H9 (cell line): ENCODE results near the gene DCLRE1B. TPM values are rescaled to one million over a fixed set of nuclear protein-coding genes. Genes with fewer than 3 reads are reported as not detected.
A peak's percentile ranks its signal among the peaks of the same experiment; 100 is the strongest.

Experiments used
- DNase-seq: peaks from one replicate; pipeline ENCODE4 v3.0.0-alpha.2; 2017
- H2AFZ ChIP-seq: one replicate; pipeline ENCODE4 v1.6.1; 2013; ENCODE audit warnings: mild to moderate bottlenecking, low read length, control low read depth, moderate library complexity
- H2AK5ac ChIP-seq: 2 replicates; pipeline ENCODE4 v1.6.1; 2013; ENCODE audit warnings: low read length, control low read depth, mixed read lengths; ENCODE audit not compliant: insufficient read length
- H2BK120ac ChIP-seq: one replicate; pipeline ENCODE4 v1.6.1; 2013; ENCODE audit warnings: low read depth, mild to moderate bottlenecking, low read length, control low read depth, inconsistent platforms; ENCODE audit not compliant: poor library complexity, severe bottlenecking
- H2BK12ac ChIP-seq: 2 replicates; pipeline ENCODE4 v1.6.1; 2013; ENCODE audit warnings: low read length, control low read depth, mixed read lengths, low read depth; ENCODE audit not compliant: insufficient read length
- H2BK15ac ChIP-seq: 2 replicates; pipeline ENCODE4 v1.6.1; 2013; ENCODE audit warnings: low read depth, low read length, control low read depth
- H2BK20ac ChIP-seq: one replicate; pipeline ENCODE4 v1.6.1; 2013; ENCODE audit warnings: low read depth, mild to moderate bottlenecking, low read length, control low read depth, inconsistent platforms; ENCODE audit not compliant: poor library complexity, severe bottlenecking
- H2BK5ac ChIP-seq: 2 replicates; pipeline ENCODE4 v1.6.1; 2013; ENCODE audit warnings: low read length, control low read depth, mixed read lengths; ENCODE audit not compliant: insufficient read length
- H3K14ac ChIP-seq: 2 replicates; pipeline ENCODE4 v1.6.1; 2013; ENCODE audit warnings: low read length, control low read depth; ENCODE audit not compliant: insufficient read depth
- H3K18ac ChIP-seq: 2 replicates; pipeline ENCODE4 v1.6.1; 2013; ENCODE audit warnings: low read depth, mild to moderate bottlenecking, mixed read lengths, low read length, control low read depth; ENCODE audit not compliant: insufficient read length
- H3K23ac ChIP-seq: 2 replicates; pipeline ENCODE4 v1.6.1; 2013; ENCODE audit warnings: low read length, control low read depth, mixed read lengths, low read depth; ENCODE audit not compliant: insufficient read length
- H3K23me2 ChIP-seq: 2 replicates; pipeline ENCODE4 v1.6.1; 2013; ENCODE audit warnings: low read depth, mild to moderate bottlenecking, mixed read lengths, low read length, control low read depth; ENCODE audit not compliant: insufficient read length, poor library complexity, severe bottlenecking
- H3K27ac ChIP-seq: 2 replicates; pipeline ENCODE4 v1.5.1; 2013; ENCODE audit warnings: low read length, control low read depth, mixed read lengths, low read depth; ENCODE audit not compliant: insufficient read length
- H3K27me3 ChIP-seq: 2 replicates; pipeline ENCODE4 v1.6.1; 2013; ENCODE audit warnings: low read length, control low read depth, inconsistent platforms; ENCODE audit not compliant: insufficient read depth
- H3K4ac ChIP-seq: 2 replicates; pipeline ENCODE4 v1.6.1; 2013; ENCODE audit warnings: low read depth, mild to moderate bottlenecking, control low read depth, inconsistent platforms, low read length, moderate library complexity
- H3K4me1 ChIP-seq: 2 replicates; pipeline ENCODE4 v1.6.1; 2013; ENCODE audit warnings: low read length, control low read depth, inconsistent platforms; ENCODE audit not compliant: insufficient read depth
- H3K4me2 ChIP-seq: 2 replicates; pipeline ENCODE4 v1.6.1; 2013; ENCODE audit warnings: low read length, control low read depth, mixed read lengths; ENCODE audit not compliant: insufficient read length, insufficient read depth
- H3K56ac ChIP-seq: 2 replicates; pipeline ENCODE4 v1.6.1; 2013; ENCODE audit warnings: low read depth, mild to moderate bottlenecking, mixed read lengths, low read length, control low read depth; ENCODE audit not compliant: insufficient read length
- H3K79me1 ChIP-seq: 2 replicates; pipeline ENCODE4 v1.6.1; 2013; ENCODE audit warnings: low read depth, mild to moderate bottlenecking, moderate library complexity, low read length, control low read depth, inconsistent platforms; ENCODE audit not compliant: insufficient read depth, poor library complexity, severe bottlenecking
- H3K79me2 ChIP-seq: 2 replicates; pipeline ENCODE4 v1.6.1; 2013; ENCODE audit warnings: low read length, control low read depth, inconsistent platforms; ENCODE audit not compliant: insufficient read depth
- H3K9ac ChIP-seq: 2 replicates; pipeline ENCODE4 v1.6.1; 2013; ENCODE audit warnings: low read length, control low read depth, mixed read lengths; ENCODE audit not compliant: insufficient read length; ENCODE audit errors: extremely low read depth
- H3K9me3 ChIP-seq: one replicate; pipeline ENCODE4 v1.6.1; 2013; ENCODE audit warnings: low read depth, low read length, inconsistent platforms; ENCODE audit not compliant: control insufficient read depth
- H3T11ph ChIP-seq: one replicate; pipeline ENCODE4 v1.6.1; 2013; ENCODE audit warnings: mild to moderate bottlenecking, low read length, control low read depth, inconsistent platforms
- H4K20me1 ChIP-seq: one replicate; pipeline ENCODE4 v1.6.1; 2013; ENCODE audit not compliant: control insufficient read depth, insufficient read length, insufficient read depth
- H4K5ac ChIP-seq: 2 replicates; pipeline ENCODE4 v1.6.1; 2013; ENCODE audit warnings: low read depth, mild to moderate bottlenecking, mixed read lengths, low read length, control low read depth; ENCODE audit not compliant: insufficient read length
- H4K8ac ChIP-seq: replicated peaks from 2 replicates; pipeline ENCODE4 v1.6.1; 2013; ENCODE audit warnings: low read length, control low read depth, mixed read lengths, low read depth; ENCODE audit not compliant: insufficient read length
- H4K91ac ChIP-seq: 2 replicates; pipeline ENCODE4 v1.6.1; 2013; ENCODE audit warnings: low read depth, mild to moderate bottlenecking, moderate library complexity, mixed read lengths, low read length, control low read depth; ENCODE audit not compliant: insufficient read length
- H3K27ac Mint-ChIP-seq, 3 experiments: 2 replicates in 2 of 3; 3 replicates in 1 of 3; pipeline ENCODE4 v1.8.0; 2020 to 2021; ENCODE audit warnings: mixed read lengths in 3 of 3, mild to moderate bottlenecking in 1 of 3, moderate library complexity in 1 of 3
- H3K27me3 Mint-ChIP-seq: 2 replicates; pipeline ENCODE4 v1.8.0; 2021; ENCODE audit warnings: low read depth, mild to moderate bottlenecking, moderate library complexity, mixed read lengths
- H3K36me3 Mint-ChIP-seq, 3 experiments: 2 replicates in 2 of 3; 3 replicates in 1 of 3; pipeline ENCODE4 v1.8.0; 2020 to 2021; ENCODE audit warnings: low read depth in 3 of 3, mixed read lengths in 3 of 3; ENCODE audit not compliant: insufficient read depth in 1 of 3
- H3K4me1 Mint-ChIP-seq, 2 experiments: 2 replicates each; pipeline ENCODE4 v1.8.0; 2020; ENCODE audit warnings: mixed read lengths in 2 of 2
- H3K4me3 Mint-ChIP-seq, 2 experiments: 2 replicates in 1 of 2; 3 replicates in 1 of 2; pipeline ENCODE4 v1.8.0; 2020 to 2021; ENCODE audit warnings: mild to moderate bottlenecking in 2 of 2, mixed read lengths in 2 of 2, moderate library complexity in 1 of 2
- H3K9me3 Mint-ChIP-seq, 2 experiments: 2 replicates in 1 of 2; 3 replicates in 1 of 2; pipeline ENCODE4 v1.8.0; 2020; ENCODE audit warnings: mild to moderate bottlenecking in 2 of 2, mixed read lengths in 2 of 2, moderate library complexity in 1 of 2
- WGBS: extraction: QIAGEN DNeasy Blood & Tissue Kit; methylation state at CpG from one replicate; pipeline ENCODE4 v1.1.7; 2013; ENCODE audit warnings: missing lambda C conversion rate, low lambda C conversion rate, mixed read lengths; ENCODE audit not compliant: insufficient read length; ENCODE audit errors: extremely low coverage; 5-methylcytosine and 5-hydroxymethylcytosine counted together
- total RNA-seq: library from RNA; stranded (reverse); gene quantifications from 2 replicates; pipeline ENCODE4 v1.2.1, GENCODE V29; 2021
- TF ChIP-seq, protein P1 (sequence below): fragments of 200-600 bp; sonication (generic); conservative IDR thresholded peaks from 3 replicates; pipeline ENCODE4 v1.8.0; 2021; ENCODE audit warnings: antibody characterized with exemption, mild to moderate bottlenecking

DCLRE1B gene
- total RNA-seq, 1 experiment from 2014 or later, result 13.4 TPM

DNA sequence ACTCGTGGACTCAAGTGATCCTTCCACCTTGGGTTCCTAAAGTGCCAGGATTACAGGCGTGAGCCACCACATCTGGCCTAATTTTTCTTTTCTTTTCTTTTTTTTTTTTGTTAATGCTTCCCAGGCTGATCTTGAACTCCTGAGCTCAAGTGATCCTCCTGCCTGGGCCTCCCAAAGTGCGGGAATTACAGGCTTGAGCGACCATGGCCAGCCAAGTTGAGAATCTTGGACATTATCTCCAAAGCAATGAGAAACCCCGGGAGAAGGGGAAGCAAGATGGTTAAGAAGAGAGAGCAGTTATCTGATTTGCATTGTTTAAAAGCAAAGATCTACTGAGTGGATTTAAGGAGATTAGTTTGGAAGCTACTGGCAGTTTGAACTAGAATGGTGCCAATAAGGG, 33.1 kb downstream of the DCLRE1B start:
- Histone ChIP-seq H3K14ac (no peak overlapping the region), H3K4ac (no peak overlapping the region), H2BK20ac (no peak overlapping the region), H3K23ac (no peak overlapping the region), H2BK5ac (no peak overlapping the region), H3K9me3 (no peaks in the 10 kb centered on the region), H2AK5ac (no peak overlapping the region), H4K8ac (no peak overlapping the region), H4K5ac (no peak overlapping the region), H3K27ac (no peak overlapping the region), H3K56ac (no peak overlapping the region), H3K79me2 (peaks cover 15% of the 10 kb centered on the region; the same call in 1 of the 2 replicates), H2BK12ac (no peak overlapping the region), H3K4me2 (no peak overlapping the region), H3K9ac (no peak overlapping the region), H3K18ac (no peak overlapping the region), H3K27me3 (no peaks in the 10 kb centered on the region), H4K91ac (no peak overlapping the region), H3T11ph (no peak overlapping the region), H2BK120ac (no peak overlapping the region), H3K23me2 (no peaks in the 10 kb centered on the region), H3K4me1 (no peaks in the 10 kb centered on the region), H4K20me1 (no peaks in the 10 kb centered on the region), H2AFZ (no peak overlapping the region), H2BK15ac (no peak overlapping the region), H3K79me1 (no peaks in the 10 kb centered on the region)
- WGBS, result no CpG with 5 or more reads among the region's 5 CpGs
- Mint-ChIP-seq H3K9me3 (no peaks in the 10 kb centered on the region; a peak in 1 of 5 replicates), H3K4me1 (peaks cover 18 to 19% of the 10 kb centered on the region in 2 experiments), H3K4me3 (no peak overlapping the region), H3K27ac (peak overlapping the region; percentile 16 to 62 (median 41); a peak in 4 of 7 replicates), H3K36me3 (peaks cover 15 to 25% (median 16%) of the 10 kb centered on the region in 3 experiments; a peak in 6 of 7 replicates), H3K27me3 (no peaks in the 10 kb centered on the region; the same call in 1 of the 2 replicates)
- no peak for DNase-seq
- TF ChIP-seq, protein P1, sequence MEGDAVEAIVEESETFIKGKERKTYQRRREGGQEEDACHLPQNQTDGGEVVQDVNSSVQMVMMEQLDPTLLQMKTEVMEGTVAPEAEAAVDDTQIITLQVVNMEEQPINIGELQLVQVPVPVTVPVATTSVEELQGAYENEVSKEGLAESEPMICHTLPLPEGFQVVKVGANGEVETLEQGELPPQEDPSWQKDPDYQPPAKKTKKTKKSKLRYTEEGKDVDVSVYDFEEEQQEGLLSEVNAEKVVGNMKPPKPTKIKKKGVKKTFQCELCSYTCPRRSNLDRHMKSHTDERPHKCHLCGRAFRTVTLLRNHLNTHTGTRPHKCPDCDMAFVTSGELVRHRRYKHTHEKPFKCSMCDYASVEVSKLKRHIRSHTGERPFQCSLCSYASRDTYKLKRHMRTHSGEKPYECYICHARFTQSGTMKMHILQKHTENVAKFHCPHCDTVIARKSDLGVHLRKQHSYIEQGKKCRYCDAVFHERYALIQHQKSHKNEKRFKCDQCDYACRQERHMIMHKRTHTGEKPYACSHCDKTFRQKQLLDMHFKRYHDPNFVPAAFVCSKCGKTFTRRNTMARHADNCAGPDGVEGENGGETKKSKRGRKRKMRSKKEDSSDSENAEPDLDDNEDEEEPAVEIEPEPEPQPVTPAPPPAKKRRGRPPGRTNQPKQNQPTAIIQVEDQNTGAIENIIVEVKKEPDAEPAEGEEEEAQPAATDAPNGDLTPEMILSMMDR, result no peak
